Measurements from ENCODE around the gene ZNFX1.
A peak's percentile ranks its signal among the peaks of the same experiment; 100 is the strongest.

The ZNFX1 gene

GRCh38 chr20:49278036-49278817 is at the start of gene ZNFX1:
Gene ZNFX1 (minus strand): TSS chr20:49278057. CDS start chr20:49275839, 2,218 bp downstream.
- Histone ChIP-seq H3K4me2 (peak within 1 kb of the TSS; percentile 83), H3K4me3 (IDR thresholded peaks at IDR 0.05; ENCODE audit: insufficient read depth, low read depth, low read length) (no peak within 1 kb of the TSS), H3K36me3 (ENCODE audit: insufficient read depth) (peaks cover 46% of the 10 kb centered on the region), H3K79me2 (ENCODE audit: insufficient read depth, low read depth) (peaks cover 66% of the 10 kb centered on the region), H3K27ac (peak within 1 kb of the TSS; percentile 78), H3K4me1 (ENCODE audit: low read depth, poor library complexity, severe bottlenecking) (peaks cover 74% of the 10 kb centered on the region), H2AFZ (ENCODE audit: low read depth) (peak within 1 kb of the TSS; percentile 62), H3K9ac (peak within 1 kb of the TSS; percentile 92), H4K20me1 (ENCODE audit: insufficient read depth) (peaks cover 30% of the 10 kb centered on the region), H3K27me3 (ENCODE audit: insufficient read depth, low read depth) (no peaks in the 10 kb centered on the region)
- TF ChIP-seq CTCF (conservative IDR thresholded peaks at IDR 0.05; ENCODE audit: low read depth, low read length): no peak

- Histone ChIP-seq H3K9ac (no peak overlapping the region), H3K4me3 (IDR thresholded peaks at IDR 0.05; ENCODE audit: insufficient read depth, low read depth, low read length) (no peak overlapping the region), H4K20me1 (ENCODE audit: insufficient read depth) (no peaks in the 10 kb centered on the region), H3K79me2 (ENCODE audit: insufficient read depth, low read depth) (no peaks in the 10 kb centered on the region), H3K27ac (no peak overlapping the region), H2AFZ (ENCODE audit: low read depth) (no peak overlapping the region), H3K4me1 (ENCODE audit: low read depth, poor library complexity, severe bottlenecking) (peaks cover 16% of the 10 kb centered on the region), H3K27me3 (ENCODE audit: insufficient read depth, low read depth) (no peaks in the 10 kb centered on the region), H3K4me2 (no peak overlapping the region), H3K36me3 (ENCODE audit: insufficient read depth) (no peaks in the 10 kb centered on the region)
- no peak for TF ChIP-seq CTCF (conservative IDR thresholded peaks at IDR 0.05; ENCODE audit: low read depth, low read length)
These were observed 48.2 kb upstream of the ZNFX1 start for GRCh38 chr20:49326026-49326425.

GRCh38 chr20:49324306-49324705 is 46.4 kb upstream of the ZNFX1 start:
- no peak overlapping the region for H3K4me3 ChIP-seq (IDR thresholded peaks at IDR 0.05; ENCODE audit: insufficient read depth, low read depth, low read length)
- no peaks in the 10 kb centered on the region for H4K20me1 ChIP-seq (ENCODE audit: insufficient read depth)
- H3K4me1 ChIP-seq (ENCODE audit: low read depth, poor library complexity, severe bottlenecking): peaks cover 16% of the 10 kb centered on the region
- peak overlapping the region; percentile 45; the same call in 1 of the 2 replicates for H3K4me2 ChIP-seq
- H3K27ac ChIP-seq: peak overlapping the region; percentile 56
- TF ChIP-seq CTCF (conservative IDR thresholded peaks at IDR 0.05; ENCODE audit: low read depth, low read length): no peak
- peak overlapping the region; percentile 11; the same call in 1 of the 2 replicates for H3K9ac ChIP-seq
- peak overlapping the region; percentile 85 for H2AFZ ChIP-seq (ENCODE audit: low read depth)
- no peaks in the 10 kb centered on the region; the same call in 1 of the 2 replicates for H3K27me3 ChIP-seq (ENCODE audit: insufficient read depth, low read depth)
- H3K36me3 ChIP-seq (ENCODE audit: insufficient read depth): no peaks in the 10 kb centered on the region
- H3K79me2 ChIP-seq (ENCODE audit: insufficient read depth, low read depth): no peaks in the 10 kb centered on the region

- no peaks in the 10 kb centered on the region for H4K20me1 ChIP-seq (ENCODE audit: insufficient read depth)
- peaks cover 16% of the 10 kb centered on the region for H3K4me1 ChIP-seq (ENCODE audit: low read depth, poor library complexity, severe bottlenecking)
- H3K36me3 ChIP-seq (ENCODE audit: insufficient read depth): no peaks in the 10 kb centered on the region
- no peaks in the 10 kb centered on the region; the same call in 1 of the 2 replicates for H3K27me3 ChIP-seq (ENCODE audit: insufficient read depth, low read depth)
- H3K9ac ChIP-seq: peak overlapping the region; percentile 11; the same call in 1 of the 2 replicates
- H3K4me3 ChIP-seq (IDR thresholded peaks at IDR 0.05; ENCODE audit: insufficient read depth, low read depth, low read length): no peak overlapping the region
- H3K4me2 ChIP-seq: peak overlapping the region; percentile 45
- TF ChIP-seq CTCF (conservative IDR thresholded peaks at IDR 0.05; ENCODE audit: low read depth, low read length): 0 out of 2 replicates have a peak, but pooled peaks have one; percentile 15
- H2AFZ ChIP-seq (ENCODE audit: low read depth): peak overlapping the region; percentile 85
- no peaks in the 10 kb centered on the region for H3K79me2 ChIP-seq (ENCODE audit: insufficient read depth, low read depth)
- peak overlapping the region; percentile 56 for H3K27ac ChIP-seq
These were observed 45.9 kb upstream of the ZNFX1 start for GRCh38 chr20:49323622-49324238.

All from KMS-11 (cell line).